ENCODE measurements around the gene FCN2. TPM values are rescaled to one million over a fixed set of nuclear protein-coding genes. Genes with fewer than 3 reads are reported as not detected.

FCN2 gene
- total RNA-seq, 1 experiment from 2014 or later, result not detected

DNA sequence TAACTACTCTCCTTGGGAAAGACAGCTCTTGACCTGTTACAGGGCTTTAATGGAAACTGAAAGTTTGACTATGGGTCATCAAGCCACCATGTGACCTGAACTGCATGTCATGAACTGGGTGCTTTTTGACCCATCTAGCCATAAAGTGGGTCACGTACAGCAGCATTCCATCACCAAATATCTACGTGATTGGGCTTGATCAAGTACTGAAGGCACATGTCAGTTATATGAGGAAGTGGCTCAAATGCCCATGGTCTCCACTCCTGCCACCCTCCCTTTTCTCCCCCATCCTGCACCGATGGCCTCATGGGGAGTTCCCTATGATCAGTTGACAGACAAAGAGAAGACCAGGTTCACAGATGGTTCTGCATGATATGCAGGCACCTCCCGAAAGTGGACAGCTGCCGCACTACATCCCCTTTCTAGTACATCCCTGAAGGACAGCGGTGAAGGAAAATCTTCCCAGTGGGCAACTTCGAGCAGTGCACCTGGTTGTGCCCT, 44.5 kb downstream of the FCN2 start:
- Histone ChIP-seq H3K36me3 (no peaks in the 10 kb centered on the region), H3K27me3 (no peaks in the 10 kb centered on the region), H3K9me3 (peaks cover under 1% of the 10 kb centered on the region; the same call in 1 of the 2 replicates)

DNA sequence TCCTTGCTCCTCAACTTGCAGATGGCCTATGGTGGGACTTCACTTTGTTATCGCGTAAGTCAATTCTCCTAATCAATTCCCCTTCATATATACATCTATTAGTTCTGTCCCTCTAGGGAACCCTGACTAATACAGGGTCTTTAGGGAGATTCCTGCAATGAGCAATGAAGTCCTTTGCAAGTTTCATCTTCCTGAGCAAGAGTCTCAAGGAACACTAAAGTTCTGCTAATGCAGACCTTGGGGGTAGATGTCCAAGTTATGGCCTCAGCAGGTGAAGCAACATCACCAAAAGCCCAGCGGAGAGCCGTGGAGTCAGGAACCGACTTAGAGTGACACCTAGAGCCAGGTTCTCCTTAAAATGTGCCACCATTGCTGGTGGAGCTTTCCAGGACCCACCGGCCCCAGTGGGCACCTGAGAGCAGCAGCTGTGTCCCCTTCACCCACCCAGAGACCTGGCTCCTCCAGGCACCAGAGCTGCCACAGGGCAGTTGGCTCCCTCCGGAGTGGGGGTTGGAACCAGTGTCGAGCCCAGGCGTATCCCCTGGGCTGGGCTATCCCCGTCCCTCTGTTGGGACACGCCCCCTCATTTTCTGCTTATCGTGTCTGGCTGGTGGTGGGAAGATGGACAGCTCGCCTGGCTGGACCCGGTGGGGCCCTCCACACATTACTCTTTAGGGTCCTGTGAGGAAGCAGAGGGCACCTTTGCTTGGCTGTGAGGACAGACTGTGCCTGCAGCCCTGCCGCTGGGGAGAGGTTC, 48.0 kb downstream of the FCN2 start:
- no peaks in the 10 kb centered on the region for H3K36me3 ChIP-seq
- DNase-seq, result no peak
- 0 out of 2 replicates have a peak, but pooled peaks cover 2% of the 10 kb centered on the region for H3K27me3 ChIP-seq
- no peak overlapping the region for H3K4me3 ChIP-seq
- H3K9me3 ChIP-seq, result no peaks in the 10 kb centered on the region

More for the DNA sequence above, 44.5 kb downstream of the FCN2 start:
- no peak for DNase-seq
- H3K4me3 ChIP-seq, result no peak overlapping the region

DNA sequence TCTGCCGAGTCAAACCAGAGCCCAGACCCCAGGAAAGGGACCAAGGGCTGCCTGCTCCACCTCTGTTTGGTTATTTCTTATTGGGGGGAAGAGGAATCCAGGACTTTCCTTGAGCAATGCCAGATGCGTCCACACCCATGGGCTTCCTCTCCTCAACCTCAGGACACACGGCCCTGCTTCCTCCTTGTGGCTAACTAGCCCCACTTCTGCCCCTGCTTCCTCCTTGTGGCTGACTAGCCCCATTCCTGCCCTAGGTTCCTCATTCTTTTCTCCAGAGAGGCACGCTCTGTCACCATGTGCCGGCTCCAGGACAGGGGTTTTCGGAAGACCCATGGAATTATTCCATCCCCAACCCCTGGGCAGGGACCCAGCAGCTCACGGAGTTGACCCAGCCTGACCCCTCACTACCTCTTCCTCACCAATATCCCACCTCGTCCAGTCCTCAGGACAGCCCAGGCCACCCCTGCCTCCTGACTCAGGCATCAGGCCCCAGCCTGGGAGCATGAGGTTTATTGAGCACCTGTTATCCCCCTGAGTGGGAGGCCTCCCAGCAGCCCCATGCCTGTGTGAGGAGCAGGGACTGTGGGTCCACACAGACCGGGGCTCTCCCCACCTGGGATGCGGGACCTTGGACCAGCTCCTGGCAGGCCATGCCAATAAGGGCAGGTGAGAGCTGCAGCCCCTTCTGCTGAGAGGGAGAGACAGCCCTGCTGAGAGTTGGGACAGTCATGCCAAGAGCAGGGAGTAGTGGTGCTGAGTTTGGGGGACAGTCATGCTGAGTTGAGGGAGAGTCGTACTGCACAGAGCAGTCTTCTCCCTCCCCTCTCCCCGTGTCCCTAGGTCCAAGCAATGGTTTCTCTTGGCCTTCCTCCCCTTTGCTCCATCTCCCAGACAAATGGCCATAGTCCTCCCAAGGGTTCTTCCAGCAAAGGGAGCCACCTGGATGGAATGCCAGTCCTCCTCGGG, 48.9 kb downstream of the FCN2 start:
- H3K4me3 ChIP-seq, result no peak overlapping the region
- 0 out of 2 replicates have a peak, but pooled peaks cover 2% of the 10 kb centered on the region for H3K27me3 ChIP-seq
- no peaks in the 10 kb centered on the region for H3K9me3 ChIP-seq
- DNase-seq, result no peak
- no peaks in the 10 kb centered on the region for H3K36me3 ChIP-seq

DNA sequence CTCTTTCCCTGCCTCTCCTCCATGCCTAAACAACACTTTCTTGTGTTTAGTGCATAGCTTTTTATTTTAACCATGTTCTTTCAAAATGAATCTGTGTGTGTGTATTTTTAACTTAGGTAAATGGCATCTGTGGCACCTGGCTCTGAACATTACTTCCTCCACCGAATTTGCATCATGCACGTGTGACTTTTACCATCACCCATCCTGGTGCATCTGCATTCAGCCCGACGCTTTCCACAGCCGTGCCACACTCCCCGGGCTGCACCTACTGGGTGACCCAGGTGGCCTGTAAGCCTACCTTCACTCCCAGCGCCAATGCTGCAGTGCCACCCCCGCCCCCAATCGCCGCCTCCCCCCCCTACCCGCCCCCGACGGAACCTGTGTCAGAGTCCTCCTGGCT, 49.8 kb downstream of the FCN2 start:
- no peaks in the 10 kb centered on the region for H3K9me3 ChIP-seq
- H3K27me3 ChIP-seq, result 0 out of 2 replicates have a peak, but pooled peaks cover 2% of the 10 kb centered on the region
- H3K36me3 ChIP-seq, result no peaks in the 10 kb centered on the region
- DNase-seq, result no peak
- H3K4me3 ChIP-seq, result no peak overlapping the region

DNA sequence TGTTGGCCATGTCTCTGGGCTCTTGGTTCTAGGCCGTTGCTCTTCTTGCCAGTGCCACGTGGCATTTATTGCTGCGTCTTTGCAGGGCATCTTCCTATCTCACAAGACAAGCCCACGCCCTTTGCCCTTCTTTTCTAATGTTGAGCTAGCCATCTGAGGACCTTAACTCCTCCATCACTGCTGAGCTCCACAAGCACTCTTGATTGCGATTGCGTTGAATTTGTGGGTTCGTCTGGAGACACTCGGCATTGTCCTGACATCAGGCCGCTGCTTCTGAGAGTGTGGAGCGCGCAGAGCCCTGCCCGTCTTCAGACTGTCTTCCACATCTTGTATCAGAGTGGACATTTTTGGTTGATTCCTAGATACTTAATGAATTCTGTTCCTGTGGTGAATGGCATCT, 51.6 kb downstream of the FCN2 start:
- DNase-seq, result no peak
- Histone ChIP-seq H3K27me3 (0 out of 2 replicates have a peak, but pooled peaks cover 2% of the 10 kb centered on the region), H3K9me3 (no peaks in the 10 kb centered on the region), H3K36me3 (no peaks in the 10 kb centered on the region), H3K4me3 (no peak overlapping the region)

DNA sequence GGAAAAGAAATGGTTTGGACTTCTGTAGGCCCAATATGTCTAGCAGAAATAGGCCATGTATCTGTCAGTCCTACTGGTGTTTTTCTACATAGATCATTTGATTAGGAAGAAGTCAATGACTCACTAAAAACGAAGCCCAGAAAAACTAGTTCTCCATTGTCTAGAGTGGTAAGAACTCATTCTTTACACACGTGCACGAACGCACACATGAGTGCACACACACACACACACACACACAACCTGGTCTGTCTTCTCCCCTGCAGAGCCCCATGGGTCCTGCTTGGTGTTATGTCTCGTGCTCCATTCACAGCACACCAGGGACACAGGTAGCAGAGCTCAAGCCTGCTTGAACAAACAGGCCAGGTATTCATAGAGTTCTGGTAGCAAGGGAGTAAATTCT, 52.0 kb downstream of the FCN2 start:
- Histone ChIP-seq H3K27me3 (0 out of 2 replicates have a peak, but pooled peaks cover 2% of the 10 kb centered on the region), H3K9me3 (no peaks in the 10 kb centered on the region), H3K4me3 (no peak overlapping the region), H3K36me3 (no peaks in the 10 kb centered on the region)
- no peak for DNase-seq

DNA sequence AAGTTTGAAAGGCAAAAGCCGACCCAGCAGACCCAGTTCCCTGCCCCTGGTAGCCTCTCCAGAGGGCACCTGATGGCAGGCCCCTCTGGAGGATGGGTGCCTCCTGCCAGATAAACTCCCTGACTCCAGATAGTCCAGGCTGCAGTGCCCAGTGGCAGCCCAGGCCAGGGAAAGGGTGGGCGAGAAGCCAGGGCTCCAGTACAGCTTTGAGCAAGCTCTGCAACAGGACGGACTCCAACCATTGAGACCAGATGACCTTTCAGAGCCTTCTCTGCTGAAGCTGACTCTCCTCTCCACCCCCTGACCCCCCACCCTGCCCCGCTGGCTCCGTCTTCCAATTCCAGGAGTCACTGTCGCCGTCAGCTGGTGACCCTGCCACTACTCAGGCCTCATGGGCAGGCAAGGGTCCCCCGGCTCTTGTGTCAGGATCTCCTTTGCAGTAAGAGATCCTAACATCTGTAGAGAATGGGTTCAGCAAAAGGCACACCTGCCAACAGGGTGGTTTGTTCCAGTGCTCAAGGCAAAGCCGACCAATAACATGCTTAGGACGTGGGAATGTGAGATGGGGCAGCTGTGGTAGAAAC, 52.6 kb downstream of the FCN2 start:
- H3K9me3 ChIP-seq, result no peaks in the 10 kb centered on the region
- H3K4me3 ChIP-seq, result no peak overlapping the region
- 0 out of 2 replicates have a peak, but pooled peaks cover 2% of the 10 kb centered on the region for H3K27me3 ChIP-seq
- no peaks in the 10 kb centered on the region for H3K36me3 ChIP-seq
- no peak for DNase-seq

DNA sequence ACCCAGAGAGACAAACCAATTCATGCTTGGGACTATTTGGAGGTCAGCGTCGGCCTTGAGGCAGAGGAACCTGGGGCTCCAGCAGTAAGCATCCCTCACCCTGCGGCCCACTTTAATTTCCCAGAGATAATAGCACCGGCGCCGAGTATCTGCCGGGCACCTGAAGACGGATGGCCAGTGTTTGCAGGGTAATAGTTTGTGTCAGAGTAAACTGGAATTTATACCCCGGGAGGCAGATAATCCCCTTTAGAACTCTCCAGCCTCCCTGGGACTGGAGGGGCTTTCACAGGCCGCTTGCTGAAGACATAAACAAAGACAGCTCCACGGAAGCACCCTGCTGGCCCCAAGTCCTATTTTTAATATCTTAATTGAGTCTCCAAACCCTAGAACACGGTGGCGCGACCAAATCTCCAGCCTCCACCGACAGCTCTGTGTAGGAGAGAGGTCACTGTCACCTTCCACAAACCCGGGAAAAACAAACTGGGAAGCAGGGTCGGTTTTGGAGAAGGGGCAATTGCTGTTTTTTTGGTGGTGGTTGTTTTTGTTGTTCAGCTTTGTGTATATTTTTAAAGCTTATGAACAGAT, 54.5 kb downstream of the FCN2 start:
- DNase-seq, result no peak
- H3K9me3 ChIP-seq, result no peaks in the 10 kb centered on the region
- H3K27me3 ChIP-seq, result 0 out of 2 replicates have a peak, but pooled peaks cover 2% of the 10 kb centered on the region
- H3K36me3 ChIP-seq, result no peaks in the 10 kb centered on the region
- no peak overlapping the region for H3K4me3 ChIP-seq

DNA sequence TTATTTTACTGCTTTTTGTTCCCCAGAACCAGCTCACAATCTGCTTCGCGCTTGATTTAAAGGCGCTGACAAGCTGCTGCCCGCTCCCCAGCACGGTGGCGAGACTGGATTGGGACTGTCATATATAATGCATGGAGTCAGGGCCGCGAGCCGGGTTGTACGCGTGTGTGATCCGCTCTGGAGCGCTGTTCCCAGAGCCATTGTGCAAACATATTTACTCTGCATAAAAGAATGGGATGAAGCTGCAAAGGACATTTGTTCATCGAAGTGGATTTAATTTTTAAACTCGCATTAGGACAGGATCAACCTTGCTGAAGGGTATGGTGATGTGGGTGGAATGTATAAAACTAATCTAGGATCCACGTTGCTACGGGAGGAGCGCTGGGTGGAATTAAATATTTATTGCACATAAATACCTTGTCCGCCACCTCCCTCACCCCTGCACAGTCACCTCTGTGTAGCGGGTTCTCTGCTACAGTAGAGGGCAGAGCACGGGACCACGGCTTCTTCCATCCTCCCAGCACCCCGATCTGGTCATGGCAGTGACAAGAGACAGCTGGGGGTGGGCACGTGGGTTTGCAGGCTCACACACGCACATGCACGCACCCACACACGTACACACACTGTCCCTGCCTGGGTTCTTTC, 55.2 kb downstream of the FCN2 start:
- Histone ChIP-seq H3K36me3 (no peaks in the 10 kb centered on the region), H3K4me3 (no peak overlapping the region), H3K27me3 (0 out of 2 replicates have a peak, but pooled peaks cover 2% of the 10 kb centered on the region), H3K9me3 (no peaks in the 10 kb centered on the region)
- no peak for DNase-seq

DNA sequence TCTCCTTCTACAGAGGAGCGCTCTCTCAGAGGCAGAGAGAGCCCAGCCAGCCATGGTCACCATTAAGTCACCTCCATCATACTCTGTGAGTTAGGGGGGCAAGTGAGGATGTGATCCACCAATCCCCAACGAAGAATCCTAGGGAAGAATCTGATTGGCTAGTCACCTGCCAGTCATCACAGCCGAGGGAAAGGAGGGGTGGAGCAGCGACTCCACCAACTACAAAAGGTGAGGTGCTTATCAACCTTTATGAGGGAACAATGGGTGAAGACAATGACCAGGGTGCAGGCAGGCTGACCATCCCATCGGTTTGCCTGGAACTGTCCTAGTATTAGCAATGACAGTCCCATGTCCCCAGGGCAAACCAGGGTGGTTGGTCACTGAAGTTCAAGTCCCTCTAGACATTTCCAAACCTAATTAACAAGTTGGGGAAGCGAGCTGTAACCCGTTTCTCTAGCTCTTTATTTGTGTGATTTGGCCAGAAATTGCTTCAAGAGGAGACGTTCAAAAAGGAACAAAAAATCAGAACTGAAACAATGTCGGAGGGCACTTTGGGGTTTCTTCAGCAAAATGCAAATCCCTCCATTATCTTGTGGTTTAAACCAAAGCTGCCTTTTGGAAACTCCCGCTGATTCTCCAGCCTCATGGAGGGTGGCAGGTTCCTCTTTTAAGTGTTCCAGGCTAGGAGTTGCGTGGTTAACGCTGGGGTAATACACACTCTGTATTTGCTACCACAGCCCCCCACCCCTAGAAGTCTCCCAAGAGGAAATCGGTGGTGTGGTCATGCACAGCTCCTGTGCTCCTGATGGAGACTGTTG, 55.9 kb downstream of the FCN2 start:
- H3K27me3 ChIP-seq, result no peaks in the 10 kb centered on the region
- no peak overlapping the region for H3K4me3 ChIP-seq
- DNase-seq, result no peak
- H3K9me3 ChIP-seq, result no peaks in the 10 kb centered on the region
- no peaks in the 10 kb centered on the region for H3K36me3 ChIP-seq

Other genes starting within 250 kb of the FCN2 start
- gene COL5A1, start 239.0 kb upstream of the FCN2 start, total RNA-seq (2014; rRNA removed; shearing (Covaris generic); ENCODE audit: low replicate concordance), result 78.9 and 92.0 TPM in 2 replicates
- gene FCN1, start 37.1 kb downstream of the FCN2 start, total RNA-seq (2014; rRNA removed; shearing (Covaris generic); ENCODE audit: low replicate concordance), result not detected in 2 replicates
- 37.1 and 47.3 TPM in 2 replicates for gene OLFM1, start 206.9 kb downstream of the FCN2 start, total RNA-seq (2014; rRNA removed; shearing (Covaris generic); ENCODE audit: low replicate concordance)

Measured in MG63 (cell line).